ENCODE measurements around the gene AKT1. TPM values are rescaled to one million over a fixed set of nuclear protein-coding genes. Genes with fewer than 3 reads are reported as not detected.
A peak's percentile ranks its signal among the peaks of the same experiment; 100 is the strongest.

The AKT1 gene
- total RNA-seq, 4 donors from 2014 or later = 134 to 283 (median 143) TPM

DNA sequence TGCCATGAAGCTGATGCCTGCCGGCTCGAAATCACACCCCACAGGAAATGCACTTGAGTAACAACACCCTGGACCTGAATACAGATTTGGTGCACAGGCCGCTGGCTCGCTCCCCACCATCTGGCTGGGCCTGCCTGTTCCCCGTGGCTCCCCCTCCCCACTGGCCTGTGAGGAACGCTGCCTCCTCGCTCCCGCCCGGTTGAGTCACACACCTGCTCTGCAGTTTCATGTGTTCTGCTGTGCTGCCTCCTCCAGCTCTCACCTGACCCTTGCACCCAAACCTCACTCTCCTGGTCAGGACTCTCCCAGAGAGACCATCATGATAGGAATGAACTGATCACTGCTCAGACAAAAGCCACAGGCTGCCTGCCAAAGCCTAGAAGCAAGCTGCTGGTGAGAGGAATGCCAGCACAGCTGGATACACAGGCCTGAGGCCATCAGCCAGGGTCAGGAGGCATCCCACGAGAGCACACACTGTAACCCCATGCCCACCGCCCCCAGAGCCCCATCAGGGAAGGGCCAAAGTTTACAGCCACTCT, 46.4 kb downstream of the AKT1 start:
- no peaks in the 10 kb centered on the region for H3K9me3 ChIP-seq
- 10 to 20% methylated on average over 2 of the region's 11 CpGs for WGBS, 2 donors (ENCODE audit: low coverage in 1 of 2)
- peaks cover 0 to 4% of the 10 kb centered on the region in 2 donors for H3K36me3 ChIP-seq
- H3K27me3 ChIP-seq = no peaks in the 10 kb centered on the region
- peaks cover 3 to 72% (median 26%) of the 10 kb centered on the region in 3 donors for H3K4me1 ChIP-seq
- TF ChIP-seq, protein P1, sequence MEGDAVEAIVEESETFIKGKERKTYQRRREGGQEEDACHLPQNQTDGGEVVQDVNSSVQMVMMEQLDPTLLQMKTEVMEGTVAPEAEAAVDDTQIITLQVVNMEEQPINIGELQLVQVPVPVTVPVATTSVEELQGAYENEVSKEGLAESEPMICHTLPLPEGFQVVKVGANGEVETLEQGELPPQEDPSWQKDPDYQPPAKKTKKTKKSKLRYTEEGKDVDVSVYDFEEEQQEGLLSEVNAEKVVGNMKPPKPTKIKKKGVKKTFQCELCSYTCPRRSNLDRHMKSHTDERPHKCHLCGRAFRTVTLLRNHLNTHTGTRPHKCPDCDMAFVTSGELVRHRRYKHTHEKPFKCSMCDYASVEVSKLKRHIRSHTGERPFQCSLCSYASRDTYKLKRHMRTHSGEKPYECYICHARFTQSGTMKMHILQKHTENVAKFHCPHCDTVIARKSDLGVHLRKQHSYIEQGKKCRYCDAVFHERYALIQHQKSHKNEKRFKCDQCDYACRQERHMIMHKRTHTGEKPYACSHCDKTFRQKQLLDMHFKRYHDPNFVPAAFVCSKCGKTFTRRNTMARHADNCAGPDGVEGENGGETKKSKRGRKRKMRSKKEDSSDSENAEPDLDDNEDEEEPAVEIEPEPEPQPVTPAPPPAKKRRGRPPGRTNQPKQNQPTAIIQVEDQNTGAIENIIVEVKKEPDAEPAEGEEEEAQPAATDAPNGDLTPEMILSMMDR (IDR thresholded peaks at IDR 0.05) = no peak
- TF ChIP-seq POLR2AphosphoS5 (IDR thresholded peaks at IDR 0.05) (no peak), POLR2A (IDR thresholded peaks at IDR 0.05) (no peak), EP300 (IDR thresholded peaks at IDR 0.05) (no peak)
- no peak overlapping the region for H3K4me3 ChIP-seq
- ATAC-seq = no peak
- H3K27ac ChIP-seq = peak overlapping the region in 3 of 4 donors; percentile 20 to 75 (median 35)

DNA sequence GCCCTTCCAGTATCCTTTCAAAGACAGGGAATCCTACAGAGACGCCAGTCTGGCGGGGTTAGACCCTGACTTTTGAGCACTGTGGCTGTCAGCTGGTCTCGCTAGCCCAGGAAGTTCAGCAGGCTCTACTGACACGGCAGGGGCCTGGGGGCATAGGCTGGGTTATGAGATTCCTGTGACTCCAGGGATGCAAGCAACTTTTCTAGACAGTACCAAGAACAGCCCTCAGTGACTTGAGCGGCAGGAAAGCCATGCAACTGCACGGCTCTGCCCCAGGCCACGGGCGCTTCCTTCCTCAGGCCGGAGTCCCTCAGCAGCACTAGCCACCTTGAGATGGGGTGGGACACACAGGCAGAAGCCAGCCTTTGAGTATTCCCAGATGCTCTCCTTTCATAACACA, 47.7 kb downstream of the AKT1 start:
- Histone ChIP-seq H3K36me3 (peaks cover 0 to 17% of the 10 kb centered on the region in 2 donors), H3K27ac (peak overlapping the region in 3 of 4 donors; percentile 57 to 75 (median 72)), H3K4me3 (no peak overlapping the region), H3K9me3 (no peaks in the 10 kb centered on the region), H3K27me3 (no peaks in the 10 kb centered on the region), H3K4me1 (peaks cover 3 to 64% (median 21%) of the 10 kb centered on the region in 3 donors)
- TF ChIP-seq POLR2A (IDR thresholded peaks at IDR 0.05) (no peak), EP300 (IDR thresholded peaks at IDR 0.05) (no peak), POLR2AphosphoS5 (IDR thresholded peaks at IDR 0.05) (no peak)
- TF ChIP-seq, protein P1 (IDR thresholded peaks at IDR 0.05) = no peak
- no peak for ATAC-seq
- WGBS, 2 donors (ENCODE audit: low coverage in 1 of 2) = 100% methylated on average over 1 of the region's 9 CpGs; no CpG with 5 or more reads in 1 of the 2 donors

DNA sequence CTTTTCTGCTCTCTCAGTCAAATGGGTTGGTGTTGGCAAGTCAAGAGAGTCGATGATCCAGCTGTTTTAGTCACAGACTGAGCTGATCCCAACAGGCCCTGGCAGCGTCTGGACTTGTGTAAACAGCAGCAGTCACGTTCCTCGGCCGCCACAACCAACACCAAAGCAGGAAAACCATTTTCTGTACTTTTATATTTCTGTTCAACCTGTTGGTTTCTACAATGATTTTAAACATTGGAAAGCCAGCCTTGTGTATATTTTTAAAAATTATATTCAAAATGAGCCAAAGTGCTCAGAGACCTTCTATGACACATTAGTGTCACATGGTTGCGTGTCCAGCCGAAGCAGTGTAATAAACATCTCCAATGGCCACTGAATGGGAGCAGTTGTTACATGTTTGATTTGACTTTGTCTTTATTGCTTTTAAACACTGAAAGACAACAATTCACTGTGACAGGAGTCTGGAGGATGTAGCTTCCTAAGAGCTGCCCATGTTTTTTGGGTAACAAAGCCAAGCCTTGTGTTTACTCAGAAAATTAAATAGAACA, 48.5 kb downstream of the AKT1 start:
- H3K36me3 ChIP-seq = peaks cover 0 to 17% of the 10 kb centered on the region in 2 donors
- H3K27me3 ChIP-seq = no peaks in the 10 kb centered on the region
- peak; percentile 77 for ATAC-seq
- TF ChIP-seq POLR2AphosphoS5 (IDR thresholded peaks at IDR 0.05) (peak; percentile 41), POLR2A (IDR thresholded peaks at IDR 0.05) (no peak)
- TF ChIP-seq, protein P1 (IDR thresholded peaks at IDR 0.05) = no peak
- peaks cover 3 to 60% (median 17%) of the 10 kb centered on the region in 3 donors for H3K4me1 ChIP-seq
- peak overlapping the region; percentile 27 to 75 (median 64) for H3K27ac ChIP-seq
- H3K4me3 ChIP-seq = no peak overlapping the region
- H3K9me3 ChIP-seq = no peaks in the 10 kb centered on the region
- WGBS, 2 donors (ENCODE audit: low coverage in 1 of 2) = 21 to 38% methylated on average over 7 of the region's 7 CpGs

DNA sequence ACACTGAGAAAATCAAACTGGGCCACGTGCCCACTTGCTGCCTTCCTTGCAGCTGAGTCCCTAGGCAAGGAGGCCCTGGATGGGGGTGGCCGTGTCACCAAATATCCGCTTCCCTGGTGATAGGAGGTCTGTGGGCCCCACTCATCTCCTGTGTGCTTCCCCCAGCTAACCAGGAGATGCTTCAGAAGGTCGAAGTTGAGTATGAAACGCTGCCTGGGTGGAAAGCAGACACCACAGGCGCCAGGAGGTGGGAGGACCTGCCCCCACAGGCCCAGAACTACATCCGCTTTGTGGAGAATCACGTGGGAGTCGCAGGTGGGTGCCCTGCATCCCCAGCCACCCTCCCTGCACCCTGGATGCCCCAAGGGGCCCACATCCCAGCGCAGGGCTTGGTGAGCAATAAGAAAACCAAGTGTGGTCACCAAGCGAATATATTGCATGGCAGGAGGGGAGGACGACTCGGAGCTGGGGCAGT, 49.4 kb downstream of the AKT1 start:
- H3K27ac ChIP-seq = peak overlapping the region in 3 of 4 donors; percentile 57 to 75 (median 72)

More for the DNA sequence above, 49.4 kb downstream of the AKT1 start:
- no peak overlapping the region for H3K4me3 ChIP-seq
- H3K4me1 ChIP-seq = peaks cover 3 to 54% (median 15%) of the 10 kb centered on the region in 3 donors
- WGBS, 2 donors (ENCODE audit: low coverage in 1 of 2) = 88% methylated on average over 4 of the region's 13 CpGs; no CpG with 5 or more reads in 1 of the 2 donors
- peaks cover 0 to 19% of the 10 kb centered on the region in 2 donors for H3K36me3 ChIP-seq
- H3K27me3 ChIP-seq = no peaks in the 10 kb centered on the region
- H3K9me3 ChIP-seq = no peaks in the 10 kb centered on the region
- TF ChIP-seq, protein P1 (IDR thresholded peaks at IDR 0.05) = no peak
- TF ChIP-seq EP300 (IDR thresholded peaks at IDR 0.05) (no peak), POLR2AphosphoS5 (IDR thresholded peaks at IDR 0.05) (no peak), POLR2A (IDR thresholded peaks at IDR 0.05) (no peak)
- ATAC-seq = no peak

All from gastroesophageal sphincter (tissue), 4 donors.